HG03135 (cell line): ENCODE results near the gene SNCB.

Experiments used
- ATAC-seq: cut with Tn5 transposase; IDR thresholded peaks from one replicate; pipeline ENCODE4 v1.9.1; 2021; ENCODE audit warnings: mild to moderate bottlenecking, moderate library complexity; ENCODE audit not compliant: unreplicated experiment

The SNCB gene

DNA sequence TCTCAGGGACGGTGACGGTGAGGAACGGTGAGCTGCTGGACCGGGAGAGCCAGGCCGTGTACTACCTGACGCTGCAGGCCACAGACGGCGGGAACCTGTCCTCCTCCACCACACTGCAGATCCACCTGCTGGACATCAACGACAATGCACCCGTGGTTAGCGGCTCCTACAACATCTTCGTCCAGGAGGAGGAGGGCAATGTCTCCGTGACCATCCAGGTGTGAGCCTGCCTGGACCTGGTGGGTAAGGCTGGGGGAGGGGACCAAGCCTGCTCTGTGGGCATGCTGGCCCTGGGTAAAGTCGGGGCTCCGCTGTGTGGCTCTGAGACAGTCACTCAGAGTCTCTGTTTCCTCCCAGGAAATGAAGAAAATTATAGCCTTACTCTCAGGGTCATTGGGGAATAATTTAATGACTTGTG is 51.9 kb downstream of the SNCB start:
- ATAC-seq = no peak

- no peak for ATAC-seq
These were observed 52.8 kb downstream of the SNCB start for GRCh38 chr5:176577312-176578176.

DNA sequence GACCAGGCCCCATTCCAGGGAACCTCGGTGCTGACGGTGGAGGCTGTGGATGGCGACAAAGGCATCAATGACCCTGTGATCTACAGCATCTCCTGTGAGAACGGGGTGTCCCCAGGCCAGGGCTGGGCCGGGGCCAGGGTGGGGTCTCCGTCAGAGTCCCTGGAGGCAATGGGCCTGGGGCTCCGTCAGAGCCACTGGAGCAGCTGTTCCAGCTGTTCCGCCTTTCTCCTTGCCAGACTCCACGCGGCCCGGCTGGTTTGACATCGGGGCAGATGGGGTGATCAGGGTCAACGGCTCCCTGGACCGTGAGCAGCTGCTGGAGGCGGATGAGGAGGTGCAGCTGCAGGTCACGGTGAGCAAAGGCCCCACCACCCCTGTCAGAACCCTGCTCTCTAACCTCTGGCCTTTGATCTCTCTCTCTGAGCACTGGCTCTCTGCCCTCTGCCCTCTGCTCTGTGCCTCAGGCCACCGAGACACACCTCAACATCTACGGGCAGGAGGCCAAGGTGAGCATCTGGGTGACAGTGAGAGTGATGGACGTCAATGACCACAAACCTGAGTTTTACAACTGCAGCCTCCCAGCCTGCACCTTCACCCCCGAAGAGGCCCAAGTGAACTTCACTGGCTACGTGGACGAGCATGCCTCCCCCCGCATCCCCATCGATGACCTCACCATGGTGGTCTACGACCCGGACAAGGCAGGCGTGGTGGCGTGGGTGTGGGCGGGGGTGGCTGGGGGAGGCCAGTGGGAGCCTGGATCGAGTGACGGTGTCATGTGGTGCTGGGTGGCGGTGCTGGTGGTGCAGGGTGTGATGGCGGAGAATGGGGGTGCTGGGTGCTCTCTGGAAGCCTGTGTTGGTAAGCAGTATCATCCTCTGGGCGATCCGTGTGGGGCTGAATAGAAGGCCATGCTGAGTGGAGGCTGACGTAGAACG is 54.6 kb downstream of the SNCB start:
- ATAC-seq = no peak

DNA sequence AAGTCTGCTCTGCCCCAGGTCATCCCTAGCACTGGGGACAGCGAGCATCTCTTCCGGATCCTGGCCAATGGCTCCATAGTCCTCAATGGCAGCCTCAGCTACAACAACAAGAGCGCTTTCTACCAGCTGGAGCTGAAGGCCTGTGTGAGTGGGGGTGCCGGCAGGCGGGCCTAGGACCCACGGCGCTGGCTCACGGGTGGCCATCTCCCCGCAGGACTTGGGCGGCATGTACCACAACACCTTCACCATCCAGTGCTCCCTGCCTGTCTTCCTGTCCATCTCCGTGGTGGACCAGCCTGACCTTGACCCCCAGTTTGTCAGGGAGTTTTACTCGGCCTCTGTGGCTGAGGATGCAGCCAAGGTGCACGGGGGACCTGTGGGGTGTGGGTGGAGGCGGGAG is 55.3 kb downstream of the SNCB start:
- ATAC-seq = no peak

GRCh38 chr5:176574297-176574591 is 56.1 kb downstream of the SNCB start:
- ATAC-seq = no peak

GRCh38 chr5:176573564-176574296 is 56.6 kb downstream of the SNCB start:
- no peak for ATAC-seq
